ENCODE results near the gene PAQR6.
A peak's percentile ranks its signal among the peaks of the same experiment; 100 is the strongest.

PAQR6 gene

DNA sequence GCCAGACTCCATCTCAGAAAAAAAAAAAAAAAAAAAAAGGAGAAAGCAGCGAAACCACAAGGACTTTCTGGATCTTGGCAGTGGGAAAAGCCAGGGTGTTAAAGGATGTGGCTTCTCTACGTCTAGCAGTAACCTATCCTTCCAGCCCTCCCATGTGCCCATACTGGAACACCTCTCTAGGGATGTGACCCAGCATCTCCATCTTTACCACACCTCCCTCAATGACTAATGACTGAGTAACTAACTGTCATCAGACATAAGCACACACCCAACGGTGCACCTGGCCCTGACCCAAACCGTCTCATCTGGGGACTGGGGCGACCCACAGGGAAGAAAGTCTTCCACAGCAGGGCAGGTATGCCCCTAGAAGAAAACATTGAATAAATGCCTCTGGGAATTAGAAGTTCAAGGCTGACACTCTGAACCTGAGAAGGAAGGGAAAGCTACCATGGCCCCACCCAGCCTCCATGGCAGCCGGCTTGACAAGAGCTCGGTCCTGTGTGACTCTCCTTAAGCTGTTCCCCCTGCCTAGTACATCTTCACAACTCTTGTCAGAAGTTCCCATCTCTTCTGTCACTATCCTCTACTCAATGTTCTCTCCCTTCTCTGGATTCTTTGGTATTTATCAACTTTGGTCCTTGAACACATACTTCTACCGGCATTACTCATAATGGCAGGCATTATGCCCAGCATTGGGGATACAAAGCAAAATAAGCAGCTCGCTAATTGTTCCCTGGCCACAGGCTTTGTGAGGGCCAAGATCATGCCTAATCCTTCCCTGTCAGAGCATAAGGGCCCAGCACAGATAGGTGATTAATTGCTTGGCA is 14.8 kb upstream of the PAQR6 start:
- DNase-seq = no peak

DNA sequence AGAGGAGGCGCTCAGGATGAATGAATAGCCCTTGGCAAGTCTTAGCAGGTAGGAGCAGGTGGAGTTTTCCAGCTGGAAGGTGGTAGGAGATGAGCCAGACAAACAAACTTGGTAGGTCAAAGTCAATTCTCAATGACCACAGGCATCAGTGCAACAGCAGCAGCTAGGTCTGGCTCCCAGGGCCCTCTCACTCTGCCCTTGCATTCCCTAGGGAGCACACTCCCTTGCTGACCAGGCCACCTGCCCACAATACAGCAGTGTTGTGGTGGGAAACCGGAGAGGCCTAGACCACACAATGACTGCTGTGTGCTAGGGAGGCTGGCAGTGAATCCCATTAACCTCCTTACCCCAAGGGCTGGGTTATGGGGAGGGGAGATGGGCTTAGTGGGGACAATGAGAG is 13.0 kb upstream of the PAQR6 start:
- DNase-seq = no peak

GRCh38 chr1:156259805-156260204 is 11.9 kb upstream of the PAQR6 start:
- DNase-seq = no peak

DNA sequence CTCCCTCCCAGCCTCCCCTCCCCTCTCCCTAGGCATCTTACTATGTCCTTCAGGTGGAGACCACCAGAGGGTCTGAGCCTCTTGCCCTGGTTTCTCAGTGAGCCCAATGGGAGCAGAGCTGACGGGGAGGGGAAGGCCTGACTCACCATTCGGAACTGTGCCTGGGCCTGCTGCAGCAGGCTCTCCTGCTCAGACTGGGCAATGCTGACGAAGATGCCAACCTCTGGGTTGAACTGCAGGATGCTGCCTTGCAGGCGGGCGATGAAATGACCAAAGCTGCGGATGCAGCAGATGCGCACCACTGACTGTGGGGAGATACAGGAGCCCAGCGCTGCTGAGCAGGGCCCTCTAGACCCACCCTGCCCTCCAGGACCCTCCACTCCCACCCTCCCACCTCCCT is 11.0 kb upstream of the PAQR6 start:
- DNase-seq = no peak

DNA sequence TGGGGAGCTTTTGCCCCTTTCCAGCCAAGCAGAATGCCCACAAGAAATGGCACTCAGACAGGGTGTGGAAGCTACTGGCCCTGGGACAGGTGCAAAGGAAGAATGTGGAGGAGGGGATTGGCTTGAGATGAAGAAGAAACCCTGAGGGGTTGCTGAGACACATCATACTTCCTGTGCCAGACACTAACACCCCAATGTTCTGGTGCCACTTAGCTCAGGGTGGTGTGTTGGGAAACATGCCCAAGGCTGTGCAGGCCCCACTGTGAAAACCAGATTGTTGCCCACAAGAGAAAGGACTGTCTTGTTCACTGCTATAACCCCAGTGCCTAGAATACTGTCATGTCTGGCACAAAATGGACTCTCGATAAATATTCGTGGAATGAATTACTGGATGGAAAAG is 9.9 kb upstream of the PAQR6 start:
- no peak for DNase-seq

DNA sequence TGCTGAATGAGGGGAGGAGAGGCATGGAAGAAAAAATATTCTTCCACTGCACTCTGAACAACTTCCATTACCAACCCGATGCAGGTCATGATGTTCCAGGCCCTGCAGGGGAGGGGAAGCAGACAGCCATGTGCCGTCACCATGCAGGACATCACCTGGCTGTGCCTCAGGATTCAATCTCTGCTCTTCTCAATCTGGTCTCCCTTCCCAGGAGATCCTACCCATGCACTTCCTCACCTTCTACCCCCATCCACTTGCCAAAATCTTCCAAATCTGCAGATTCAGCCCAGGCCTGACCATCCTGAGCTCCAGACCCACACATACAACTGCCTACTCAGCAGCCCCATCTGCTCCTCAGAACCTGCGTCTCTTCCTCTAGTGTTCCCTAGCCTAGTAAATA is 5.8 kb upstream of the PAQR6 start:
- no peak for DNase-seq

GRCh38 chr1:156251527-156251926 is 3.7 kb upstream of the PAQR6 start:
- DNase-seq = peak; percentile 53

GRCh38 chr1:156249593-156249992 is 1.7 kb upstream of the PAQR6 start:
- DNase-seq = no peak

DNA sequence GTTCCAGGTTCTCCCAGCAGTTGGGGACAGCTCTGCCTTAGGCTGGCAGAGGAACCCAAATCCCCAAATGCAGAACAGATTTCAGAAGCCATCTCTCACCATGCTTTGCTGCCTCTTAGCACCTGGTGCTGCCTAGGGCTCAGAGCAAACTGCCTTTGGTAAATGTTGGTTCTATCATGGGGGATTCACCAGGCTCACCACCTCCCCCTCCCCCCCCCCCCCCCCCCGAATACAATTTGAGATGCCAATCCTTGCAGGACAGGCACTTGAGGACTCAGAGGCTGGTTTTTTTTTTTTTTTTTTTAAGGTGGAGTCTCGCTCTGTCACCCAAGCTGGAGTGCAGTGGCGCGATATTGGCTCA is 447 bp upstream of the PAQR6 start:
- DNase-seq = no peak

GRCh38 chr1:156246781-156247459 is 936 bp downstream of the PAQR6 start:
- peak; percentile 15 for DNase-seq

GRCh38 chr1:156246241-156246780 is 1.5 kb downstream of the PAQR6 start:
- DNase-seq = no peak

DNA sequence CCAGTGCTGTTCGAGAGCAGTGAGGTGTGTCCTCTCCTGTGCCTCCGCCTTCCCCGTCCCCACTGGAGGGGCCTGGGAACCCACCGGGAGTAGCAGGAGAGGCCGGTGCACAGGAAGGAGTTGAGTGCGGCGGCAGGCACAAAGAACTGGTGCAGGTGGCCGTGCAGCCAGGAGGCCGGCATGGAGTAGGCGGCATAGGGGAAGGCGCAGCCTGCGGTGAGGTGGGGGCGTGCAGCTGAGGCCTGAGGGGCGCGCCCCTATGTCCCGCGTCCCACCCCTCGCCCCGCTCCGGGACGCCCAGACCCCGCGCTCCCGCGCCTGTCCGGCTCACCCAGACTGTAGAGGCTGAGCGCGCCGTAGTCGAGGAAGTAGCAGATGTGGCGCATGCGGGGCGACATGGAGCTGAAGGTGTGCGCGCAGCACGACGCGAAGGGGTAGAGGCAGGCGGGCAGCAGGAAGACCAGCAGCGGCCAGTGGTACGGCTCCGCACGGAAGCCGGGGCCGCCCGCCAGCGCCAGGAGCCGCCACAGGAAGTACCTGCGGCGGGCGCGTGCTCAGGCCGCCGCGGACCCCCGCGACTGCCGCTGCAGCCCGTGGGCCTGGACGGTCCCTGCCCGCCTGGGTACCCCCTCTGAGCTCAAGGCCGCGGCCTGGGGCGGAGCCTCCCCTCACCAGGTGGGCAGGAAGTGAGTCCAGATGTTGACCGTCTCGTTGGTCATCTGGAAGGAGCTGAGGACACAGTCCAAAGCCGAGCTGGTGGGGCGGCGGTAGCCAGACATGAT is 2.2 kb downstream of the PAQR6 start:
- DNase-seq = peak; percentile 14

GRCh38 chr1:156244712-156245111 is 3.1 kb downstream of the PAQR6 start:
- no peak for DNase-seq

DNA sequence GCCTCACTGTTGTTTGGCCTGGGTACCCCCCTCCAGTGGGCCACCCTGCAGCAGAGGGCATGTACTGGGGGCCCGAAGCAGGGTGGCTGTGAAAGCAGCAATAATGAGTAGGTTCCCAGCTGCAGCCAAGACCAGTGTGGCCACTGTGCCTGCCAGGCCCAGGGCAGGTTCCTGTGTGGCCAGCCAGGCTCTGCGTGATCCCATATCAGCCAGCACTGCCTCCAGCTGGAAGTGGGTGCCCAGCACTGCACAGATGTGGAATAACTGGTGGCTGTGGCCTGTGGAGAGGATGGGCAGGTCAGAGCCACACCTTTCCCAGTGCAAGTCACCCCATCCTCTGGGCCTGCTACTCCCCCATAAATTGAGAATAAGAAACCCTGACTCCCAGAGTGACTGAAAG is 3.7 kb downstream of the PAQR6 start:
- DNase-seq = no peak

DNA sequence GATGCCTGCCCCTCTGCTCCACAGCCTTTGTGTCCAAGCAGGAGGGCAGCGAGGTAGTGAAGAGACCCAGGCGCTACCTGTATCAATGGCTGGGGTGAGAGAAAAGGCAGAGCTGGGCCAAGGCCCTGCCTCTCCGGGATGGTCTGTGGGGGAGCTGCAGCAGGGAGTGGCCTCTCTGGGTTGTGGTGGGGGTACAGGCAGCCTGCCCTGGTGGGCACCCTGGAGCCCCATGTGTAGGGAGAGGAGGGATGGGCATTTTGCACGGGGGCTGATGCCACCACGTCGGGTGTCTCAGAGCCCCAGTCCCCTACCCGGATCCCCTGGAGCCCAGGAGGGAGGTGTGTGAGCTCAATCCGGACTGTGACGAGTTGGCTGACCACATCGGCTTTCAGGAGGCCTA is 5.1 kb downstream of the PAQR6 start:
- no peak for DNase-seq

GRCh38 chr1:156241926-156242325 is 5.9 kb downstream of the PAQR6 start, which contains the start of gene BGLAP:
BGLAP (plus strand) TSS chr1:156242184; CDS start chr1:156242232, 48 bp downstream.
- DNase-seq = no peak

DNA sequence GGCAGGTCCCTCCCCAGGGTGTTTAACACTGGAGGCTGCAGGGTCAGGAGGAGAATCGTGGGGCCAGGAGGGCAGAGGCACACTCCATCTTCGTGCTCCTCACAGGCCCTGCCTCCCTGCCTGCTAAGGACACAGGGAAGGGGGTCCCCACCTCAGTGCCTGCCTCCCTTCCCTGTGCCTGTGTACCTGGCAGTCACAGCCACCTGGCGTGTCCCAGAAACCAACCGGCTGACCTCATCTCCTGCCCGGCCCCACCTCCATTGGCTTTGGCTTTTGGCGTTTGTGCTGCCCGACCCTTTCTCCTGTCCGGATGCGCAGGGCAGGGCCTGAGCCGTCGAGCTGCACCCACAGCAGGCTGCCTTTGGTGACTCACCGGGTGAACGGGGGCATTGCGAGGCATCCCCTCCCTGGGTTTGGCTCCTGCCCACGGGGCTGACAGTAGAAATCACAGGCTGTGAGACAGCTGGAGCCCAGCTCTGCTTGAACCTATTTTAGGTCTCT is 6.5 kb downstream of the PAQR6 start:
- DNase-seq = no peak

DNA sequence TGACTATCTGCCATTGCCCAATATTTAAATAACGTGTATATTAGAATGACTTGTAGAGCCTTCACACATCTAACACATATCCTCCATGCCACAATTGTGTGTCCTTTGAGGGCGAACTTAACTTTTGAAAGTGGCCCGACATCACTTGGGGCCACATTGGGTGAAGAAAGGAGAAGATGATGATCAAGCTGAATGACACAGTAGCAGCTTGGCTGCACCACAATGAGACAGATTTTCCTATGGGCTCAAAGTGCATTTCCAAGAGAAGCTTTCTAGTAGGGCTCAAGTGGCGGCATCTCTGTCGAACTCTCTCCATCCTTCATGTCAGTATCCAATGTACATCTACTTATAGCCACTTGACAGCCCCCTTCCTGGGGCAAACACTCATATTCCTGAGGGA is 9.6 kb downstream of the PAQR6 start:
- no peak for DNase-seq

GRCh38 chr1:156236164-156236563 is 11.7 kb downstream of the PAQR6 start:
- peak; percentile 17 for DNase-seq

- no peak for DNase-seq
These were observed 14.3 kb downstream of the PAQR6 start for GRCh38 chr1:156233426-156234127.

GRCh38 chr1:156232201-156232894 is 15.5 kb downstream of the PAQR6 start:
- DNase-seq = peak; percentile 92

- DNase-seq = no peak
These were observed 17.4 kb downstream of the PAQR6 start for GRCh38 chr1:156230473-156230837.

All from NCI-H2171 treated with DMSO at 0.1 percent for 48 hours (cell line).